Neural progenitor cell (in vitro differentiated cells): Measurements from ENCODE around the gene MID1. TPM values are rescaled to one million over a fixed set of nuclear protein-coding genes. Genes with fewer than 3 reads are reported as not detected.

ENCODE experiments used
- DNase-seq: peaks from one replicate; pipeline ENCODE4 v3.0.0-alpha.2; 2016; ENCODE audit warnings: low spot score
- H2AFZ ChIP-seq: fragments of 200-600 bp; sonication (generic); replicated peaks from 2 replicates; pipeline ENCODE4 v1.6.1; 2016; ENCODE audit warnings: antibody characterized with exemption
- H3F3A ChIP-seq: fragments of 200-600 bp; sonication (generic); 2 replicates; pipeline ENCODE4 v1.6.1; 2016; ENCODE audit warnings: antibody characterized with exemption, low read depth
- H3K27ac ChIP-seq: fragments of 200-600 bp; sonication (generic); 2 replicates; pipeline ENCODE4 v1.5.1; 2016; ENCODE audit warnings: mild to moderate bottlenecking
- H3K27me3 ChIP-seq: fragments of 200-600 bp; sonication (generic); 2 replicates; pipeline ENCODE4 v1.6.1; 2016; ENCODE audit warnings: mild to moderate bottlenecking, moderate library complexity
- H3K36me3 ChIP-seq: fragments of 200-600 bp; sonication (generic); 2 replicates; pipeline ENCODE4 v1.5.1; 2016
- H3K4me1 ChIP-seq: fragments of 200-600 bp; sonication (generic); 2 replicates; pipeline ENCODE4 v1.6.1; 2016; ENCODE audit warnings: mixed run types
- H3K4me2 ChIP-seq: fragments of 200-600 bp; sonication (generic); 2 replicates; pipeline ENCODE4 v1.6.1; 2016
- H3K4me3 ChIP-seq: fragments of 200-600 bp; sonication (generic); 2 replicates; pipeline ENCODE4 v1.5.1; 2016
- H3K79me2 ChIP-seq: fragments of 200-600 bp; sonication (generic); 2 replicates; pipeline ENCODE4 v1.6.1; 2016; ENCODE audit warnings: low read depth
- H3K9ac ChIP-seq: fragments of 200-600 bp; sonication (generic); 2 replicates; pipeline ENCODE4 v1.6.1; 2016
- H3K9me3 ChIP-seq: fragments of 200-600 bp; sonication (generic); 2 replicates; pipeline ENCODE4 v1.5.1; 2016; ENCODE audit warnings: low read depth
- H4K20me1 ChIP-seq: fragments of 200-600 bp; sonication (generic); 2 replicates; pipeline ENCODE4 v1.6.1; 2016; ENCODE audit warnings: low read depth
- H3K27ac Mint-ChIP-seq: 3 replicates; pipeline ENCODE4 v1.8.0; 2021; ENCODE audit warnings: mixed read lengths
- H3K27me3 Mint-ChIP-seq: 2 replicates; pipeline ENCODE4 v1.8.0; 2022; ENCODE audit warnings: low read depth, mild to moderate bottlenecking, inconsistent platforms, moderate library complexity, mixed read lengths; ENCODE audit not compliant: insufficient read depth
- H3K36me3 Mint-ChIP-seq: 3 replicates; pipeline ENCODE4 v1.8.0; 2021; ENCODE audit warnings: mixed read lengths
- H3K4me1 Mint-ChIP-seq: 3 replicates; pipeline ENCODE4 v1.8.0; 2021; ENCODE audit warnings: mixed read lengths
- H3K4me3 Mint-ChIP-seq: 3 replicates; pipeline ENCODE4 v1.8.0; 2021; ENCODE audit warnings: mild to moderate bottlenecking, moderate library complexity, mixed read lengths
- H3K9me3 Mint-ChIP-seq: 3 replicates; pipeline ENCODE4 v1.8.0; 2020; ENCODE audit warnings: mixed read lengths
- EZH2 ChIP-seq: fragments of 200-600 bp; sonication (generic); IDR thresholded peaks from 2 replicates; pipeline ENCODE4 v1.6.1; 2017; ENCODE audit warnings: antibody characterized with exemption, mild to moderate bottlenecking, moderate library complexity
- EZH2phosphoT487 ChIP-seq: fragments of 200-600 bp; sonication (generic); IDR thresholded peaks from 2 replicates; pipeline ENCODE4 v1.6.1; 2017; ENCODE audit warnings: antibody characterized with exemption
- total RNA-seq: library from RNA; depleted of rRNA; stranded (reverse); fragments of >200 nt; gene quantifications from 2 replicates; pipeline ENCODE4 v1.2.3, GENCODE V29; 2015; ENCODE audit warnings: low replicate concordance
- TF ChIP-seq, protein P1 (sequence below): fragments of 200-600 bp; sonication (generic); IDR thresholded peaks from 2 replicates; pipeline ENCODE4 v1.5.1; 2017; ENCODE audit warnings: antibody characterized with exemption, mild to moderate bottlenecking

The MID1 gene
- total RNA-seq, 1 donor from 2014 or later = 29.5 TPM

DNA sequence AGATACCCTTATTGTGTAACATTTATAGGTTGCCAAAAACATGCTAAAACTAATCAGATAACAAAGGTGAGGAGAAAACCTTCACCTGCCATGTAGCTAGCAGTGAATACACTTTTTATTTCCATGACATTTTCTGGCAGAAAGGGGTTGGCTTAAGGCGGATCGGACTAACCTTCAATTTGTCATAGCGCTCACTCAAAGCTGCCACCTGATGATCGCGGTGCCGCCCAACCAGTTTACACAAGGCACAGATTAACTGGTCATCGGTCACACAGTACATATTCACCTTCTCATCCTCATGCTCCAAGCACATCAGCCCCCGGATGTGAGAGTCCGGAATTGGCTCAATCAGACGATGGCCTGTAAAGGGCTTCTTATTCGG, 53.7 kb downstream of the MID1 start:
- Mint-ChIP-seq H3K4me1 (peaks cover 26% of the 10 kb centered on the region), H3K36me3 (peaks cover 41% of the 10 kb centered on the region), H3K27ac (no peak overlapping the region), H3K9me3 (peaks cover 10% of the 10 kb centered on the region), H3K27me3 (peaks cover 4% of the 10 kb centered on the region), H3K4me3 (no peak overlapping the region)
- Histone ChIP-seq H3K36me3 (peaks cover 5% of the 10 kb centered on the region), H3K27me3 (no peaks in the 10 kb centered on the region), H4K20me1 (peaks cover 13% of the 10 kb centered on the region), H3K27ac (no peak overlapping the region), H3K4me1 (peaks cover 8% of the 10 kb centered on the region), H3K9ac (no peak overlapping the region), H2AFZ (no peak overlapping the region), H3K9me3 (no peaks in the 10 kb centered on the region), H3F3A (no peaks in the 10 kb centered on the region), H3K4me2 (no peak overlapping the region), H3K79me2 (peaks cover 46% of the 10 kb centered on the region), H3K4me3 (no peak overlapping the region)
- no peak for DNase-seq
- TF ChIP-seq EZH2 = no peak
- TF ChIP-seq, protein P1, sequence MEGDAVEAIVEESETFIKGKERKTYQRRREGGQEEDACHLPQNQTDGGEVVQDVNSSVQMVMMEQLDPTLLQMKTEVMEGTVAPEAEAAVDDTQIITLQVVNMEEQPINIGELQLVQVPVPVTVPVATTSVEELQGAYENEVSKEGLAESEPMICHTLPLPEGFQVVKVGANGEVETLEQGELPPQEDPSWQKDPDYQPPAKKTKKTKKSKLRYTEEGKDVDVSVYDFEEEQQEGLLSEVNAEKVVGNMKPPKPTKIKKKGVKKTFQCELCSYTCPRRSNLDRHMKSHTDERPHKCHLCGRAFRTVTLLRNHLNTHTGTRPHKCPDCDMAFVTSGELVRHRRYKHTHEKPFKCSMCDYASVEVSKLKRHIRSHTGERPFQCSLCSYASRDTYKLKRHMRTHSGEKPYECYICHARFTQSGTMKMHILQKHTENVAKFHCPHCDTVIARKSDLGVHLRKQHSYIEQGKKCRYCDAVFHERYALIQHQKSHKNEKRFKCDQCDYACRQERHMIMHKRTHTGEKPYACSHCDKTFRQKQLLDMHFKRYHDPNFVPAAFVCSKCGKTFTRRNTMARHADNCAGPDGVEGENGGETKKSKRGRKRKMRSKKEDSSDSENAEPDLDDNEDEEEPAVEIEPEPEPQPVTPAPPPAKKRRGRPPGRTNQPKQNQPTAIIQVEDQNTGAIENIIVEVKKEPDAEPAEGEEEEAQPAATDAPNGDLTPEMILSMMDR = no peak
- TF ChIP-seq EZH2phosphoT487 = no peak

DNA sequence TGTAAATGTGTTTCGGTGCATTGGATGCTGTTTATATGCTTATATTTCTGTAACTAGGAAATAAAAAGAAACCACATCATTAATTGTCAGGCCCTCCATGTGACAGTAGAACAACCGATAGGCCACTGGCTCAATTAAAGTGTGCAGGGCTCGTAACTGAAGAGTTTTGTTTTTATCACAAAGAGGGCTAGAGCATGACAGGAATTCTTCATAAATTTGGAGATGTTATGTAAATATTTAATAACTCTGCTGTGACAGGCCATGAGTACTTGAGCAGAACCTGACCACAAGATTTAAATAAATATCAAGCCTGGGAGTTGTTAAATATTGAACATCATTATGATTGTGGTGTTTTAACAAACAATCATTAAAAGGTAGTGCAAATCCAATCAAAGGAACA, 55.9 kb downstream of the MID1 start:
- no peak overlapping the region for H3K4me3 ChIP-seq
- Mint-ChIP-seq H3K36me3 (peaks cover 52% of the 10 kb centered on the region), H3K4me3 (no peak overlapping the region), H3K27ac (no peak overlapping the region), H3K9me3 (peaks cover 25% of the 10 kb centered on the region), H3K4me1 (peaks cover 20% of the 10 kb centered on the region), H3K27me3 (peaks cover 2% of the 10 kb centered on the region)
- no peak overlapping the region for H2AFZ ChIP-seq
- no peaks in the 10 kb centered on the region for H3F3A ChIP-seq
- H3K79me2 ChIP-seq = peaks cover 32% of the 10 kb centered on the region
- H3K9me3 ChIP-seq = no peaks in the 10 kb centered on the region
- no peaks in the 10 kb centered on the region for H3K27me3 ChIP-seq
- H4K20me1 ChIP-seq = peaks cover 6% of the 10 kb centered on the region
- no peak for DNase-seq
- no peak overlapping the region for H3K27ac ChIP-seq
- no peak overlapping the region for H3K4me2 ChIP-seq
- peaks cover 8% of the 10 kb centered on the region for H3K4me1 ChIP-seq
- TF ChIP-seq EZH2 (no peak), EZH2phosphoT487 (no peak)
- TF ChIP-seq, protein P1 = no peak
- H3K36me3 ChIP-seq = peaks cover 5% of the 10 kb centered on the region
- H3K9ac ChIP-seq = no peak overlapping the region

DNA sequence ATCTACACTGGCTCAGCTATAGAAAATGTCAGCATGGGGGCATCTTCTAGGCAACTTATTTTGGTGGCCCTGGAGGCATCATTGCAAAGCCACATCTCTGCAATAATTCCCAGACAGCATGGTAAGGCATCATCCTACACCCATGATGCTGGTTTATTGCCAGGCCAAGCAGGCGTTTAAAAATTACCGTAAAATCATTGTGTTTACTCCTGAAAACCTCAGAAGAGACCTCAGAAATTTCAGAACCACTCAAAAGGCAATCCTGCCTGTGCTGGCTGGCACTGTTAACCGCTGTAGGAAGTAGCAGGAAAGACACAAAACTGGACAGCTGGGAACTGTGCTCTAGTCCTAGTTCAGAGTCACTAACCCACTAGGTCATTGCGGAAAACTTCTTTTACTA, 63.2 kb downstream of the MID1 start:
- Mint-ChIP-seq H3K27ac (no peak overlapping the region), H3K9me3 (peaks cover 31% of the 10 kb centered on the region), H3K27me3 (peaks cover 2% of the 10 kb centered on the region), H3K36me3 (peaks cover 38% of the 10 kb centered on the region), H3K4me1 (peaks cover 17% of the 10 kb centered on the region), H3K4me3 (no peak overlapping the region)
- H3K9ac ChIP-seq = no peak overlapping the region
- H3K79me2 ChIP-seq = peaks cover 36% of the 10 kb centered on the region
- peaks cover 4% of the 10 kb centered on the region for H3K4me1 ChIP-seq
- peaks cover 3% of the 10 kb centered on the region for H3K36me3 ChIP-seq
- no peaks in the 10 kb centered on the region for H3F3A ChIP-seq
- H3K27me3 ChIP-seq = no peaks in the 10 kb centered on the region
- no peak for DNase-seq
- no peak for TF ChIP-seq EZH2phosphoT487
- no peak for TF ChIP-seq EZH2
- TF ChIP-seq, protein P1 = no peak
- H2AFZ ChIP-seq = no peak overlapping the region
- no peak overlapping the region for H3K4me3 ChIP-seq
- H4K20me1 ChIP-seq = peaks cover 8% of the 10 kb centered on the region
- H3K9me3 ChIP-seq = no peaks in the 10 kb centered on the region
- no peak overlapping the region for H3K4me2 ChIP-seq
- H3K27ac ChIP-seq = no peak overlapping the region
